Measurements from ENCODE around the gene WIZ. TPM values are rescaled to one million over a fixed set of nuclear protein-coding genes. Genes with fewer than 3 reads are reported as not detected.

The WIZ gene
- total and polyA plus RNA-seq, 2 experiments from 2014 or later, result 8.9 to 39.5 TPM

DNA sequence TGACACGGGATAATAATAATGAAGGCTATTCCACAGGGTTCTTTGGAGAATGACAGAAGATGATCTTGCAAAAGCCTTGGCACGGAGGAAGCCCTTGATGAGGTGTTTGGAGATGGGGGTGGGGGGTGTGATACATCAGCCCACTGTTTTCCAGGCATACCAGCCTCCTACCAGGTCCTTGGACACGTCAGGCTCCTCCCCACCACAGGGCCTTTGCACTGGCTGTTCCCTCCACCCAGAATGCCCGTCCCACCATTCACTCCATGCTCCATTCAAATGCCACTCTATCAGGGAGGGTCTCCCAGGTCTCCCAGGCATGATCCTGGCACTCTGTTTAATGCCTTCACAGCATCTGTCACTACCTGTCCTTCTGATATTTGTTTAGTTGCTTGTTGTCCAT, 2.7 kb downstream of the WIZ start:
- no peak overlapping the region for H3K4me3 Mint-ChIP-seq

DNA sequence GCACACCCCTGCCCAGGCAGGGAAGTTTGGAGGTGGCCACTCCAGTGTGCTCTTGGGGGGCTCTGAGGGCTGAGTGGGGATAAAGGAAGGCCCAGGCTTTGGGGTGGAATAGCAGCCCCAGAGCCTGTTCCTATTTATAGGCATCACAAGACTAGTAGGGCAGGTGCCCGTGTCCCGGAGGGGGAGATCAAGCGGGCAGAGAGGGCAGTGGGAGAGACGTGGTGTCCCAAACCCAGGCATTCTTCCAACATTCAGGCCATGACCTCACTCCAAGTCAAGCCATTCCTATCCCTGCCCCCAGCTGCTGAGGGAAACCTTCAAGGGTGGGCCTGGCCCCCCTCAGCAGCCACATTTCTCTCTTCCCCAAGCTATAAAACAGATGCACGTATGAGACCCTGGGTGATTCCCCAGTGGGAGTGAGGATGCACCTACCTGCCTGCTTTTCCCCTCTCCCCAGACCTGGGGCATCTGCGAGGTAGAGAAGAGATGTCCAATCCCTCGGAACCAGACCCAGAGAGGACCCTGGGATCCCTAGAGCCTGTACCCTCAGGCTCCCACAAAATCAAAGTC, 3.9 kb downstream of the WIZ start:
- Histone ChIP-seq H3F3A (replicated peaks; ENCODE audit: low read depth) (0 out of 2 replicates have a peak, but pooled peaks cover 4% of the 10 kb centered on the region), H3K4me3 (no peak overlapping the region)

More for the DNA sequence above, 2.7 kb downstream of the WIZ start:
- no peak for DNase-seq (ENCODE audit: low spot score)
- Histone ChIP-seq H3K27ac (ENCODE audit: low read depth) (no peak overlapping the region), H3K36me3 (ENCODE audit: insufficient read depth) (no peaks in the 10 kb centered on the region), H3K4me3 (no peak overlapping the region), H3F3A (replicated peaks; ENCODE audit: low read depth) (0 out of 2 replicates have a peak, but pooled peaks cover 8% of the 10 kb centered on the region), H4K20me1 (replicated peaks; ENCODE audit: insufficient read depth) (no peaks in the 10 kb centered on the region), H2AFZ (no peak overlapping the region), H3K79me2 (replicated peaks; ENCODE audit: insufficient read depth) (no peaks in the 10 kb centered on the region), H3K4me1 (ENCODE audit: insufficient read depth) (peaks cover 6% of the 10 kb centered on the region), H3K9me2 (ENCODE audit: insufficient read depth) (peaks cover 8% of the 10 kb centered on the region; the same call in 1 of the 2 replicates), H3K27me3 (ENCODE audit: insufficient read depth) (no peaks in the 10 kb centered on the region), H3K4me2 (no peak overlapping the region)
- peaks cover 11% of the 10 kb centered on the region for H3K27me3 Mint-ChIP-seq (ENCODE audit: insufficient read depth, low read depth, poor library complexity)
- peaks cover 7% of the 10 kb centered on the region for H3K4me1 Mint-ChIP-seq
- TF ChIP-seq NANOG (IDR thresholded peaks at IDR 0.05; ENCODE audit: borderline replicate concordance) (no peak), EZH2 (IDR thresholded peaks at IDR 0.05; ENCODE audit: low read depth, unreplicated experiment) (no peak)
- TF ChIP-seq, protein P1, sequence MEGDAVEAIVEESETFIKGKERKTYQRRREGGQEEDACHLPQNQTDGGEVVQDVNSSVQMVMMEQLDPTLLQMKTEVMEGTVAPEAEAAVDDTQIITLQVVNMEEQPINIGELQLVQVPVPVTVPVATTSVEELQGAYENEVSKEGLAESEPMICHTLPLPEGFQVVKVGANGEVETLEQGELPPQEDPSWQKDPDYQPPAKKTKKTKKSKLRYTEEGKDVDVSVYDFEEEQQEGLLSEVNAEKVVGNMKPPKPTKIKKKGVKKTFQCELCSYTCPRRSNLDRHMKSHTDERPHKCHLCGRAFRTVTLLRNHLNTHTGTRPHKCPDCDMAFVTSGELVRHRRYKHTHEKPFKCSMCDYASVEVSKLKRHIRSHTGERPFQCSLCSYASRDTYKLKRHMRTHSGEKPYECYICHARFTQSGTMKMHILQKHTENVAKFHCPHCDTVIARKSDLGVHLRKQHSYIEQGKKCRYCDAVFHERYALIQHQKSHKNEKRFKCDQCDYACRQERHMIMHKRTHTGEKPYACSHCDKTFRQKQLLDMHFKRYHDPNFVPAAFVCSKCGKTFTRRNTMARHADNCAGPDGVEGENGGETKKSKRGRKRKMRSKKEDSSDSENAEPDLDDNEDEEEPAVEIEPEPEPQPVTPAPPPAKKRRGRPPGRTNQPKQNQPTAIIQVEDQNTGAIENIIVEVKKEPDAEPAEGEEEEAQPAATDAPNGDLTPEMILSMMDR (conservative IDR thresholded peaks at IDR 0.05; ENCODE audit: low read depth in 2 of 2), result no peak
- TF ChIP-seq, protein P2, sequence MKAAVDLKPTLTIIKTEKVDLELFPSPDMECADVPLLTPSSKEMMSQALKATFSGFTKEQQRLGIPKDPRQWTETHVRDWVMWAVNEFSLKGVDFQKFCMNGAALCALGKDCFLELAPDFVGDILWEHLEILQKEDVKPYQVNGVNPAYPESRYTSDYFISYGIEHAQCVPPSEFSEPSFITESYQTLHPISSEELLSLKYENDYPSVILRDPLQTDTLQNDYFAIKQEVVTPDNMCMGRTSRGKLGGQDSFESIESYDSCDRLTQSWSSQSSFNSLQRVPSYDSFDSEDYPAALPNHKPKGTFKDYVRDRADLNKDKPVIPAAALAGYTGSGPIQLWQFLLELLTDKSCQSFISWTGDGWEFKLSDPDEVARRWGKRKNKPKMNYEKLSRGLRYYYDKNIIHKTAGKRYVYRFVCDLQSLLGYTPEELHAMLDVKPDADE (IDR thresholded peaks at IDR 0.05), result no peak
- no peak overlapping the region for H3K27ac Mint-ChIP-seq
- no peak for ATAC-seq
- H3K9me3 Mint-ChIP-seq, result no peaks in the 10 kb centered on the region; the same call in 1 of the 3 replicates
- no peaks in the 10 kb centered on the region; the same call in 2 of the 3 replicates for H3K36me3 Mint-ChIP-seq (ENCODE audit: low read depth)

DNA sequence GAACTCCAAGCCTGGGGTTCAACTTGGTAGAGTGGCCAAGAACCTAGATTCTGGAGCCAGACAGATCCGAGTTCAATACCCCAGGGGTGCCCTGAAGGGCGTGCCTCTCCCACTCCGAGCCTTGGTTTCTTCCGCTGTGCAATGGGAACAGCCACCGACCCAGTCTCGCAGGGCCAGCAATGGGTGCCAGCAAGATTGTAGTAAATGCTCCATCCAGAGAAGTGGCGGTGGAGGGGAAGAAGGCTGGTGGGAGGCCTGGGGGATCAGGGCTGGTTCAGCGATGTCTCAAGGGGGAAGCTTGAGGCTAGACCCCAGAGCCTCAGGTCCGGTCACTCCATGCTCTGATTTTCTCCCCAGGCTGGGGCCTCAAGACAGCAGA, 4.5 kb downstream of the WIZ start:
- Histone ChIP-seq H3K4me1 (ENCODE audit: insufficient read depth) (peaks cover 6% of the 10 kb centered on the region), H3K4me2 (no peak overlapping the region), H3K9me2 (ENCODE audit: insufficient read depth) (no peaks in the 10 kb centered on the region), H3K27me3 (ENCODE audit: insufficient read depth) (no peaks in the 10 kb centered on the region), H4K20me1 (replicated peaks; ENCODE audit: insufficient read depth) (no peaks in the 10 kb centered on the region), H3K79me2 (replicated peaks; ENCODE audit: insufficient read depth) (no peaks in the 10 kb centered on the region), H2AFZ (no peak overlapping the region), H3K4me3 (no peak overlapping the region), H3K36me3 (ENCODE audit: insufficient read depth) (no peaks in the 10 kb centered on the region), H3F3A (replicated peaks; ENCODE audit: low read depth) (0 out of 2 replicates have a peak, but pooled peaks cover 4% of the 10 kb centered on the region), H3K27ac (ENCODE audit: low read depth) (no peak overlapping the region)
- H3K27ac Mint-ChIP-seq, result no peak overlapping the region
- no peaks in the 10 kb centered on the region for H3K9me3 Mint-ChIP-seq
- no peak overlapping the region for H3K4me3 Mint-ChIP-seq
- H3K36me3 Mint-ChIP-seq (ENCODE audit: low read depth), result no peaks in the 10 kb centered on the region; the same call in 2 of the 3 replicates
- TF ChIP-seq, protein P3, sequence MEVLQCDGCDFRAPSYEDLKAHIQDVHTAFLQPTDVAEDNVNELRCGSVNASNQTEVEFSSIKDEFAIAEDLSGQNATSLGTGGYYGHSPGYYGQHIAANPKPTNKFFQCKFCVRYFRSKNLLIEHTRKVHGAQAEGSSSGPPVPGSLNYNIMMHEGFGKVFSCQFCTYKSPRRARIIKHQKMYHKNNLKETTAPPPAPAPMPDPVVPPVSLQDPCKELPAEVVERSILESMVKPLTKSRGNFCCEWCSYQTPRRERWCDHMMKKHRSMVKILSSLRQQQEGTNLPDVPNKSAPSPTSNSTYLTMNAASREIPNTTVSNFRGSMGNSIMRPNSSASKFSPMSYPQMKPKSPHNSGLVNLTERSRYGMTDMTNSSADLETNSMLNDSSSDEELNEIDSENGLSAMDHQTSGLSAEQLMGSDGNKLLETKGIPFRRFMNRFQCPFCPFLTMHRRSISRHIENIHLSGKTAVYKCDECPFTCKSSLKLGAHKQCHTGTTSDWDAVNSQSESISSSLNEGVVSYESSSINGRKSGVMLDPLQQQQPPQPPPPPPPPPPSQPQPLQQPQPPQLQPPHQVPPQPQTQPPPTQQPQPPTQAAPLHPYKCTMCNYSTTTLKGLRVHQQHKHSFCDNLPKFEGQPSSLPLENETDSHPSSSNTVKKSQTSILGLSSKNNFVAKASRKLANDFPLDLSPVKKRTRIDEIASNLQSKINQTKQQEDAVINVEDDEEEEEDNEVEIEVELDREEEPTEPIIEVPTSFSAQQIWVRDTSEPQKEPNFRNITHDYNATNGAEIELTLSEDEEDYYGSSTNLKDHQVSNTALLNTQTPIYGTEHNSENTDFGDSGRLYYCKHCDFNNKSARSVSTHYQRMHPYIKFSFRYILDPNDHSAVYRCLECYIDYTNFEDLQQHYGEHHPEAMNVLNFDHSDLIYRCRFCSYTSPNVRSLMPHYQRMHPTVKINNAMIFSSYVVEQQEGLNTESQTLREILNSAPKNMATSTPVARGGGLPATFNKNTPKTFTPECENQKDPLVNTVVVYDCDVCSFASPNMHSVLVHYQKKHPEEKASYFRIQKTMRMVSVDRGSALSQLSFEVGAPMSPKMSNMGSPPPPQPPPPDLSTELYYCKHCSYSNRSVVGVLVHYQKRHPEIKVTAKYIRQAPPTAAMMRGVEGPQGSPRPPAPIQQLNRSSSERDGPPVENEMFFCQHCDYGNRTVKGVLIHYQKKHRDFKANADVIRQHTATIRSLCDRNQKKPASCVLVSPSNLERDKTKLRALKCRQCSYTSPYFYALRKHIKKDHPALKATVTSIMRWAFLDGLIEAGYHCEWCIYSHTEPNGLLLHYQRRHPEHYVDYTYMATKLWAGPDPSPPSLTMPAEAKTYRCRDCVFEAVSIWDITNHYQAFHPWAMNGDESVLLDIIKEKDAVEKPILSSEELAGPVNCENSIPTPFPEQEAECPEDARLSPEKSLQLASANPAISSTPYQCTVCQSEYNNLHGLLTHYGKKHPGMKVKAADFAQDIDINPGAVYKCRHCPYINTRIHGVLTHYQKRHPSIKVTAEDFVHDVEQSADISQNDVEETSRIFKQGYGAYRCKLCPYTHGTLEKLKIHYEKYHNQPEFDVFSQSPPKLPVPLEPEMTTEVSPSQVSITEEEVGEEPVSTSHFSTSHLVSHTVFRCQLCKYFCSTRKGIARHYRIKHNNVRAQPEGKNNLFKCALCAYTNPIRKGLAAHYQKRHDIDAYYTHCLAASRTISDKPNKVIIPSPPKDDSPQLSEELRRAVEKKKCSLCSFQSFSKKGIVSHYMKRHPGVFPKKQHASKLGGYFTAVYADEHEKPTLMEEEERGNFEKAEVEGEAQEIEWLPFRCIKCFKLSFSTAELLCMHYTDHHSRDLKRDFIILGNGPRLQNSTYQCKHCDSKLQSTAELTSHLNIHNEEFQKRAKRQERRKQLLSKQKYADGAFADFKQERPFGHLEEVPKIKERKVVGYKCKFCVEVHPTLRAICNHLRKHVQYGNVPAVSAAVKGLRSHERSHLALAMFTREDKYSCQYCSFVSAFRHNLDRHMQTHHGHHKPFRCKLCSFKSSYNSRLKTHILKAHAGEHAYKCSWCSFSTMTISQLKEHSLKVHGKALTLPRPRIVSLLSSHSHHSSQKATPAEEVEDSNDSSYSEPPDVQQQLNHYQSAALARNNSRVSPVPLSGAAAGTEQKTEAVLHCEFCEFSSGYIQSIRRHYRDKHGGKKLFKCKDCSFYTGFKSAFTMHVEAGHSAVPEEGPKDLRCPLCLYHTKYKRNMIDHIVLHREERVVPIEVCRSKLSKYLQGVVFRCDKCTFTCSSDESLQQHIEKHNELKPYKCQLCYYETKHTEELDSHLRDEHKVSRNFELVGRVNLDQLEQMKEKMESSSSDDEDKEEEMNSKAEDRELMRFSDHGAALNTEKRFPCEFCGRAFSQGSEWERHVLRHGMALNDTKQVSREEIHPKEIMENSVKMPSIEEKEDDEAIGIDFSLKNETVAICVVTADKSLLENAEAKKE (CRISPR knock-in tag; IDR thresholded peaks at IDR 0.05), result no peak
- no peak for TF ChIP-seq EZH2 (IDR thresholded peaks at IDR 0.05; ENCODE audit: low read depth, unreplicated experiment)
- H3K27me3 Mint-ChIP-seq (ENCODE audit: insufficient read depth, low read depth, poor library complexity), result peaks cover 8% of the 10 kb centered on the region
- no peak for DNase-seq (ENCODE audit: low spot score)
- H3K4me1 Mint-ChIP-seq, result peaks cover 7% of the 10 kb centered on the region
- no peak for ATAC-seq

More for the DNA sequence above, 3.9 kb downstream of the WIZ start:
- Mint-ChIP-seq H3K4me1 (peaks cover 7% of the 10 kb centered on the region), H3K27me3 (ENCODE audit: insufficient read depth, low read depth, poor library complexity) (peaks cover 10% of the 10 kb centered on the region), H3K9me3 (no peaks in the 10 kb centered on the region; the same call in 2 of the 3 replicates), H3K36me3 (ENCODE audit: low read depth) (no peaks in the 10 kb centered on the region; the same call in 2 of the 3 replicates), H3K4me3 (no peak overlapping the region), H3K27ac (no peak overlapping the region)
- TF ChIP-seq ZNF114 (CRISPR knock-in tag; IDR thresholded peaks at IDR 0.05), result no peak
- TF ChIP-seq EZH2phosphoT487 (IDR thresholded peaks at IDR 0.05; ENCODE audit: unreplicated experiment), result no peak
- TF ChIP-seq EZH2 (IDR thresholded peaks at IDR 0.05; ENCODE audit: low read depth, unreplicated experiment), result no peak
- no peak for TF ChIP-seq NANOG (IDR thresholded peaks at IDR 0.05; ENCODE audit: borderline replicate concordance)
- H4K20me1 ChIP-seq (replicated peaks; ENCODE audit: insufficient read depth), result no peaks in the 10 kb centered on the region
- no peaks in the 10 kb centered on the region for H3K36me3 ChIP-seq (ENCODE audit: insufficient read depth)
- H3K27ac ChIP-seq (ENCODE audit: low read depth), result no peak overlapping the region
- no peak overlapping the region for H3K4me2 ChIP-seq
- peaks cover 6% of the 10 kb centered on the region for H3K4me1 ChIP-seq (ENCODE audit: insufficient read depth)
- no peak for ATAC-seq
- no peaks in the 10 kb centered on the region for H3K79me2 ChIP-seq (replicated peaks; ENCODE audit: insufficient read depth)
- DNase-seq (ENCODE audit: low spot score), result no peak
- no peaks in the 10 kb centered on the region for H3K27me3 ChIP-seq (ENCODE audit: insufficient read depth)
- no peak overlapping the region for H2AFZ ChIP-seq
- peaks cover 6% of the 10 kb centered on the region; the same call in 1 of the 2 replicates for H3K9me2 ChIP-seq (ENCODE audit: insufficient read depth)
